ENCODE measurements around the gene TSPAN9.
A peak's percentile ranks its signal among the peaks of the same experiment; 100 is the strongest.

Gene TSPAN9

DNA sequence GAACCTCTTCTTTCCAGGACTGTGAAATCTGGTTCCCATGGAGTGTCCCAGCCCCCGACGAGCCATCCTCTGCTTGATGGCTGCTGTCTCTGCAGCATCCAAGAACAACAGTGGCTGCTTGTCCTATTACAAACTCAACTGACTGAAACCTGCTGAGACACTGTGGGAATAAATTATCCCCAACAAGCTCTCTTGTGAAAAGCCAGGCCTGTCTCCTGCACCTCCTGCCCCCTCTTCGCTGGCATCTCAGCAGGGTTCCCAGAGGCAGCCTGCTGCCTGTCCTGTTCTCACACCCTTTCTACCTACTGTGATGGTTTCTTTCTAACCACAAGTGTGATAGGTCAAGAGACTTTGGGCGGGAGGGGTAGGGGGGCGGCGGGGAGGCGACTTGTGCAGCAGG, 180.2 kb downstream of the TSPAN9 start:
- no peak for FAIRE-seq

DNA sequence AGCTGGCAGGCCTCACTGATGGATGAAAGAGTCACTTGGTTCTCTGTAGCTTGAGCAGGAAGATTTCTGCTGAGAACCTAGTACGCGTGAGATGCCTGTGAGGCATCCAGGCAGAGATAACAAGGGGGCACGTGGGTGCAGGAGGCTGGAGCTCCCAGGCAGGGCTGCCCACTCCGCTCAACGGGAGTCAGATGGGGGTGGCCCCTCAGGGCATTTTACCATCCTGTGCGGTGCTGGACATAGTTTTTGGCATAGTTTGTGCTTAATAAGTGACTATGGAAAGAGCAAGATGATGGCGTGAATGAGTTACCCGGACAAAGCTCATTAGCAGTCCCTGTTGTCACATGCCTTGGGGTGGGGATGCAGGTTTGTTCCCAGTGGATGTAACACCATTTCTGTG, 182.8 kb downstream of the TSPAN9 start:
- FAIRE-seq, result no peak

DNA sequence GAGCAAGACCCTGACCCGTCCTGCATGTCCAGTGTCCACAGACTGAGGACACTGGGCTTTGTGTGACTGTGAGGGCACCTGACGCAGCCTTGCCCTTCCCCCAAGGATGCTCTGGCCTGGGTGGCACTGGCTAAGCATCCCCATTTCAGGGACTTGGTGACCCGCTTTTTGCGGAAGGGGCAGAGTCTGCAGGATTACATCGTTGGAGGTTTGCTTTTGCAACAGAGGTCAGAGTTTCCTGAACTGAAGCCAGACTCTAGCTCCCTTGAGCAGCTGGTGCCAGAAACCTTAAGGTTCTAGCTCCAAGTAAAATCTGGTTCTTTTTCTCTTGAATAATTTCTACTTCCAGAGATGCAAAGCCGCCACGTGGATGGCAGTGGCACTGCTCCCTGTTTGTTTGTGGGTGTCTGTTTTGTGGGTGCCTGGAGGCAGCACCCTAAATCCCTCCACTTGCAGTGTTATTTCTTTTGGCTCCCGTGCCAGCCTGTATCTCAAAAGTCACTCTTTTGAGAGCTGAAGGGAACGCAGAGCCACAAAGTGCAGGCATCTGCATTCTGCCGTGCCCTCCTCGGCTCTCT, 184.7 kb downstream of the TSPAN9 start:
- FAIRE-seq, result no peak

DNA sequence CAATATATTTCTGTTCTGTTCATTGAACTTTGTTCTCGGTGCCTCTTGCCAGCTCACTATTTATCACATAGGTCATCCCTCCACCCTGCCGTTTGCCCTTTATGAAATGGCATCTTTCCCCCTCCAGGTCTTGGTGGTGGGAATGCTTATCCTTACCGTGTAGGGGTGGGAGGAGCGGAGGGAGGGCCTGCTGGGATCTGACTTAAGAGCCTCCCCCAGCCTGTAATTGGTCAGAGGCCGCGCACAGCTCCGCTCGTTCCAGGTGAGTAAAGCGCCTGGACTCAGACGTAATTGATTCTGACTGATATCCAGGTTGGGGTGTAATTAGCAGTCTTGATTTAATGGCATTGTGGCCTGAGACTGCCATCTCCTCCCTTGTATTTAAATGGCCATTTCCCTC, 185.3 kb downstream of the TSPAN9 start:
- FAIRE-seq, result no peak

DNA sequence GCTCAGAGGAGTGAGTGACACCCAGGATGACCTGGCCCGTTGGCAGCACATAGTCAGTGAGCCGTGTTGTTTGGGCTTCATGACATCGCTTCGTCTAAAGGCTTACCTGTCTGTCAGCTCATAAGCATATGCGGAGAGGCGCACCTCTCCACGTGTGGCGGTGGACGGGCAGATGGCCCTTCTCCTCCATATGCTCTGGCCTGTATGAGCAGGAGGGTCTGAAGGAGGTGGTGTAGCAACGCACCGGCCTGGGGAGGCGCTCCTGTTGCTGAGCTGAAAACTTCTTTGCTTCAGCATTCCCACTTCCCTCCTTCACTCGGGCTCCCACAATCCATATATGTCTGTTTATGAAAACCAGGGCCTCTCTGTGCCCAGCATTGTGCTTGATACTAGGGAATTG, 186.1 kb downstream of the TSPAN9 start:
- FAIRE-seq, result no peak

DNA sequence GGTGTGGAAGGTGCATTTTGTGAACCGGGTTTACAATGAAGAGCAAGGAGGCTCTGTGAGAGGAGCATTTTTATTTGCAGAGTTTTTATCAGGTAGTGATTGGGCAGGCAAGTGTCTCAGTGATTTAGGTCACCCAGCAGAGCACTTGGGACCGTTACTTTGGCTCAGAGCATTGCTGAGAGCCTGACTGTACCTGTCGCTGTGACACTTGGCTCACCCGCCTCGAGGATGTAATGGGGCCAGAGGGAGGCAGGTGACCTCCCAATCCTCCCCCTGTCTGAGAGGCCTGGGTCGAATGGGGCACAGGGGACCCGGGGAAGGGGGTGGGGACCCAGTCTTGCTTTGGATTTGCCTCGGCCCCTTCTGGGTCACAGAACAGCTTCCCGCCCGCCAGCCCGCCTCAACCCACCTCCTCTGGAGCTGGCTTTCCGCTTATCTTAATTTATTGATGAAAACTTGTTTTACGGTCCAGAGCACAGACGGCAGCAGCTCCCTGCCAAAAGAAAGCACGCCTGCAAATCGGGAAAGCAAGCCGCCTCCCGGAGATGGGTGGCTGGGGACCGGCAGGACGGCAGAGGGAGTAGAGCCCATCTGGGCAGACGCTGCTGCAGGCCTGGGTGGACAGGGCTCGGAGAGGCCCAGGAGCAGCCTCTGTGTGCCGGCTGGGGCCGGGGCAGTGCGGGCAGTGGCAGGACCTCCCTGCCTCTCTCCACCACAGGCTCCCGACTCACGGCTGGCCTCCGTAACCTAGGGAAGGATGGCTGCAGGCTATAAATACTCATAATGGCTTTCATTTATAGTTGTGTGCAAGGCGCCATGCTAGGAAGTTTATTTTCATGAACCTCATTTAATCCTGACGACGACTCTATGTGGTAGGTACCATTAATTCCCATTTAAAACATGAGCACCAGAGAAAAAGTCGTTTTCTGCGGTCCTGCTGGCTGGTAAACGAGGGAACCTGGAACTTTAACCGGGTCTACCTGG, 187.1 kb downstream of the TSPAN9 start:
- no peak for FAIRE-seq

DNA sequence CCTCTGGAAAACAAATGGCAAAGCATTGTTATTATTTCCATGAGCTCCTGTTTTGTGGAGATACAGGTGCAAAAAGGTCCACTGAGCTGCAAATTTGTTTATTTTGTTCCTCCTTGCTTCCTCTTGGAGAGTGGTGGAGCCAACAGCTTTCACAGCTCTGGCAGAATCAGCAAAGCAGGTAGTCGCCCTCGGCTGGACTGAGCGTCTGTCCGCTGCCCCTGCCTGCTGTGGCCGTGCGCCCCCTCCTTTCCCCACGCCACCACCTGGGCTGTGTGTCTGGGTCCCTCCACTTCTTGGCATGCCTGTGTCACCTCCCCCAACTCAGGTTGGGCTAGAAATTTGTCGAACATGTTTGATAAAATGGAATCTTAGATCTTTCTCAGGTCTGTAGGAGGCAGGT, 188.2 kb downstream of the TSPAN9 start:
- no peak for FAIRE-seq

DNA sequence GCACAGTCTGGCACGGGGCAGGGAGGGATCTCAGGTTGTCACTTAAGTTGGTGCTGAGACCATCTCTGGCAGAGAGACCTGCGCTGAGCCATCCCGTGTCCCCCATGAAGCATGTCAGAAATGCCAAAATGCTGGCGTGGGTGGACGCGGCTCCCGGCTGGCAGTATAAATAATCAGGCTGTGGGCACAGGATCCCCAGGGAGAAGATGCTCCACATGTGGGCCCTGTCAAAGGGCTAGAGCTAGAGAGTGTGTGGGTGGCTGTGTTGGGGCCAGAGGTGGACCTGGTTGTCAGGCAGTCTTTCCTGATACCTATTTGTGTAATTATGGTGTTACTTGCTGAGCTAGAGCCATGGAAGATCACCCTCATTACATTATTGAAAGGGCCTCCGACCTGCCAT, 189.5 kb downstream of the TSPAN9 start:
- no peak for FAIRE-seq

DNA sequence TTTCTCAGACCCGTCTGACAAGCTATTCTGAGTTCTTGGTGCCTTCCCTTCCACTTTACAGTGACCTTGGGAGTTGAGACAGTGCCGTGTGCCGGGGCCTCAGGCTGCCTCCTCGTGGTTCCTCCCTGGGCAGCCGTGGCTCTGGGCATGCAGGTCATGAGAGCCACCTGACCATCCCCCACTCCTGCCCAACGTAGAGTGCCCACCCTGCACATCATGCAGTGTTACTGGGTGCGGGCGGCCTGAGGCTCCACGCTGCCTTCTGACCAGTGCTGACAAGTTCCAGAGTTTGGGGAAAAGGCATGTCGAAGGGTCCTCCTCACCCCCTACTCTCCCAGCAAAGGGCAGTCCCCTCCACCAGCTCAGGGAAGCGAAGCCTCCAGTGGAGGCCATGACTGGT, 190.5 kb downstream of the TSPAN9 start:
- no peak for FAIRE-seq

DNA sequence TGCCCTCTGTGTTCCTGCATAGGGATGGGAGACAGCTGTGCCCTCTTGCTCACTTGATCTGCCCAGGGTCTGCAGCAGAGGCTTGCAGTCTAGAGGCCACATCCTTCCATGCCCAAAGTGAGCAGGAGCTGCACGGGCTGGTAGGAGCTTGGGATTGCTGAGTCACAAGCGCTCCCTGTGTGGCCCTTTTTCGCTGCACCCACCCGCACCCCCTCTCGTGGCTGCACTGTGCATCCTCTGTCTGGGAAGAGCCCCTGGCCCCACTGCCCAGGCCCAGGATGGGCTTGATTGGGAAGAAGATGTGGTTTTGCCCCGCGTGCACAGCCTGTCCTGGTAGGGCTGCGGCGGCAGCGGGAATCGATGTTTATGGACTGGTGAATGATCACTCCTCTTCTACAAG, 192.4 kb downstream of the TSPAN9 start:
- no peak for FAIRE-seq

DNA sequence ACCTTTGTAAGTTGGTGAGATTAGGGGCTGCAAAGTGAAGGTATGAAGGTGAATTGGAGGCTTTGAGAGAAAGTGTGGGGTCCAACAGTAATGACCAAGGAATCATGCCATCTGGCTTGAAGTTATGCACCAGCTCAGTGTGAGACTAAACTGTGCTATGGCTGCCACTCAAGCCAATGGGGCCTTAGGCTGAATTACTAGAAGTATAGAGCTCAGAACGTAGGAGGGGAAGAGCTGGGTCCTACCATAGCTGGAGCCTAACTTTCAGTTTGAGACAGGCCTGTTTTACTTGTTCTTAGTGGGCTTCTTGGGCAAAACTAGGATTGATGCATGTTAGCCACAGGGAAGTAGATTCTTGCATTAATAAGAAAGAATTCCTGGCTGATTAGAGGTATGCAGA, 194.0 kb downstream of the TSPAN9 start:
- FAIRE-seq, result no peak

DNA sequence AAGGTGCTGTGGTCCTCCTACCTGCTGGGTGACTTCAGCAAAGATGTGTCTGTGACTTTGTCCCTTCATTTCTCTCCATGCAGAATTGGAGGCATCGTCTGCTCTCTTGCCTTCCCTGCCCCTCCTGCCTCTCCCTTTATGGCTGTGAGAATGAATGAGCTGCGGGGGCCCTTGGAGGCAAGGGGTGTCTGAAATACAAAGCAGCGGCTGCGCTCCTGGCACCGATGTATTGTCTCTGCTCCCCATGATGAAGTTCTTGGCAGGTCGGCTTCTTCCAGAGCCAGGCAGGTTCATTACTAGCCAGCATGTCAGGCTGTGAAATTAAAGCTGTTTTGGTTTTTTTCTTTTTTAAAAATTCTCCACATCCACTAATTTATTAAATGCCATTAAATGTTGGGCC, 194.5 kb downstream of the TSPAN9 start:
- FAIRE-seq, result no peak

DNA sequence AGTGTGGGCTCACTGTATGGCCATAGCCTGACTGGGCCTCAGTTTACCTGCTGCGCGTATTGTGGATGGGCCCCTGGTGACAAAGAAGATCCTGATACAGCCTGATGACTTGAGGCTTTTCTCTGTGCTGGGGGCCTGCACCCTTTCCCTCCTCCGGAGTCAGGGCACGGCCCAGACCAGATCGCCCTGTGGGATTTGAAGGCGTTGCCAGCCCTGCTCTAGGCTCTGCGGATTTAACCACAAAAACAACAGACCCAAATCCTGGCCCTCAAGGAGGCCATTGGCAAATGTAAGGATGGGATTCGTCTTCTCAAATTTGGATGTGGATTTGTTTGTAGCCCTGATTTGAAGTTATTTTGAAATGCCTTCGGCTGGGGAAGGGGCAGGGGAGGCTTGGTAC, 195.8 kb downstream of the TSPAN9 start:
- no peak for FAIRE-seq

DNA sequence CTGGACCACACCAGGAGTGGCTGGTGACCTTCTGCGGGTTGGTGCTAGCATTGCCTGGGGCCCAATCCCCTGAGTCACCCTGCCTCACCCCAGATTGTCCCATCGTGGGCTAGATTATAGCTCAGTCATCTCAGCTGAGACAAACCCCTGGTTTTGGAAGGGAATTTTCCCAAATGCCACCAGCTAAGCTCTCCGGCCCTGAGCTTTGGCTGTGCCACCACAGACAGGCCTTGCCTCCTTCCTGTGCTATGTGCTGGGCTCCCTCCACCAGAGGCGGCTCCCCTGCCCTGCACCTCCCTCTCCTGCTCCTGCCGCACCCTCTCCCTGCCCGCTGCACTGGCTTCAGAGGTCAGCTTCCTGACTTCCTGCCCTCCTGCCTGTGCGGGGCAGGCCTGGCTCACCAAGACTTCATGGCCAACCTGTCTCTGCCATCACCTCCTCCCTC, 196.3 kb downstream of the TSPAN9 start:
- FAIRE-seq, result no peak

DNA sequence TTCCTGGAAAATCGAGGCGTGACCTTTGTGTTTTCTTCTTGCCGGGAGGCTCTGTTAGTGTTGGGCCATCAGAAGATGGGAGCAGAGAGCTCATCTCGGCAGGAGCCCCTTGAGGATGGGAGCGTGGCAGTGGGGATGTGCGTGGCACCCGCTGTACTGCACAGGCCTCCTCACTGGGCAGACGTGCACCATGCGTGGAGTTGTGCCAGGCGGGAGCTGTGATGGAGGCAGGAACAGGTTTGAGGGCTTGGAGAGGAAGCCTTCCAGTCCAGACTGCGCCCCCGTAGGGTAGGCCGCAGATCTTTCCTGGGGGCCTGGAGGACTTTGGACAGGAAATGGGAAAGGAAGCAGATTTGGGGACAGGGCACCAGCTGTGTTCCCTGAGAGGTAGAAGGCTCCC, 197.5 kb downstream of the TSPAN9 start:
- no peak for FAIRE-seq

DNA sequence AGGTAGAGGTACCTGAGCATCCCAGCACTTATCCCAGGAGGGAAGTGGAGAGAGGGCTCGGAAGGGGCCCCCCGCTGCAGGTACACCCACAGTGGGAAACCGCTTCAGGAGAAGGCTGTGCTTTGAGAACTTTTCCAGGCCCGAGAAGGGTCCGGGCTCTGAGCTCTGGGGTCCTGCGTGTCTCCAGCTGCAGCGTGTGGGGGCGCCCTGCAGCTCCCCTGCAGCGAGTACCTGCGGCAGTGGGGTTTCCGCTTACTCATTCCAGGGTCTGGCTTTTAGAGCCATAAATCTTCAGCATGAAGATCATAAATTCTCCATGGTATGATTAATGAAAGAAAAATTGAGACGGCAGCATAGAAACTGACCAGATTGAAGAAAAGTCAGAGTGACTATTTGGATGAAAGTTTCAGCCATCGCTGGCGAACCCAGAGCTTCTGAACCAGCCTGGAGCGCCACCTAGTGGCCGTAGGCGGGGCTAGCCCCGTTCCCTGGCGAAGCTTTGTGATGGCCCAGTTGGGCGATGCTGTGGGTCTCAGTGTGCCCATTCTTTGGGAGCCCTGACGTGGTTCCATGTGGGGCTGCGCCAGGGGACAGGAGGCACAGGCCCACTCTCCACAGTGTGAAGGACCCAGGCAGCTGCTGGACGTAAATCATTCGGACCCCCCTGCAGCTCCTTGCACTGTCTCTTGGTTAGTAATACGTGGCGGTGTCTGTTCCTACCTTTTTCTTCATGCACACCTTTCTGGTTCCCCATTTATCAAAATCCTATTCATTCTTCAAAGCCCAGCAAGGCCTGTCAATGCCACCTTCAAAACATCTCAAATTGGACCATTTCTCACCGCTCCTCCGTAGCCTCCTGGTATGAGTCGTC, 198.2 kb downstream of the TSPAN9 start:
- peak; percentile 57 for FAIRE-seq

DNA sequence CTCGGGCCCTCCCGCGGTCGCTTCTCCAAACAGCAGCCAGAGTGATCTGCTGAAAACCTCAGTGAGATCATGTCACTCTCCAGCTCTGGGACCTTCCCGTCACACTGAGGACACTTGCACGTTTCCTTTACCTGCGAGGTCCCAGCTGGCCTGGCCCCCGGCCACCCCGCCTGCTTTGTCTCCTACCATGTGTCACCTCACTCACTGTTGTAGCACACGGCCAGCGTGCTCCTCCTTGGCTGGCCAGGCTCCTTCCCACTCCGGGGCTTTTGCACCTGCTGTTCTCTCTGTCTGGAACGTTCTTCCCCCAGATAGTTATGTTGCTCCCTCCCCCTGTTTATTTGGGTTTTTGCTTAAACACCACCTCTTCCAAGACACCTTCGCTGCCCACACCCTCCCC, 199.0 kb downstream of the TSPAN9 start:
- no peak for FAIRE-seq

DNA sequence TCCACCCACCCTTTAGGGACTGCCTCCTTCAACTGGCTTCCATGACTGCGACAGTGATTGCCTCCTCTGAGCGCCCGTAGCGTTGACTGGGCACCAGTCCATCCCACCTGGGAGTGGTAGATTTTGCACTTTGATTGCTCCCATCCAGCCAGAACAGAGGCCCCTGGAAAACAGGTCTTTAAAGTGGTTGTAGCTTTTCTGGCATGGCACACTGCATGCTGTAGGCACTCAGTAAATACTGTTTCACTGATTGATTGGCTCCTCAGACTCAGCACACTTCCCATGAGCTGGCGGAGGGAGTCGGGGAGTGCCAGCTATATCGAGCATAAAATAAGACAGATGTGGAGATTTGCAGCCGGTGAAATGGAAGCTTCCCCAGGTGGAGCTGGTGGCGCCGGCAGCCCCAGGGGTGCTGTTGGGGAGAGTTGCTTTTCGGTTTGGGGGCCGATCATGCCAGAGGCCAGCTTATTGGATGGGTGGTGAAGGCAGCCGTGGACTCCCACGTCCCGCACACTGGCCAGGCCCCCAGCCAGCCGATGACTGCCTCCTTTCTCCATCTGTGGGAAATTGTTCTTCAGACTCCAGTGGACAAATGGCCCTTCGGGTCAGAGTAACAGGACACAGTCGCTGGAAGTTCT, 200.2 kb downstream of the TSPAN9 start:
- no peak for FAIRE-seq

DNA sequence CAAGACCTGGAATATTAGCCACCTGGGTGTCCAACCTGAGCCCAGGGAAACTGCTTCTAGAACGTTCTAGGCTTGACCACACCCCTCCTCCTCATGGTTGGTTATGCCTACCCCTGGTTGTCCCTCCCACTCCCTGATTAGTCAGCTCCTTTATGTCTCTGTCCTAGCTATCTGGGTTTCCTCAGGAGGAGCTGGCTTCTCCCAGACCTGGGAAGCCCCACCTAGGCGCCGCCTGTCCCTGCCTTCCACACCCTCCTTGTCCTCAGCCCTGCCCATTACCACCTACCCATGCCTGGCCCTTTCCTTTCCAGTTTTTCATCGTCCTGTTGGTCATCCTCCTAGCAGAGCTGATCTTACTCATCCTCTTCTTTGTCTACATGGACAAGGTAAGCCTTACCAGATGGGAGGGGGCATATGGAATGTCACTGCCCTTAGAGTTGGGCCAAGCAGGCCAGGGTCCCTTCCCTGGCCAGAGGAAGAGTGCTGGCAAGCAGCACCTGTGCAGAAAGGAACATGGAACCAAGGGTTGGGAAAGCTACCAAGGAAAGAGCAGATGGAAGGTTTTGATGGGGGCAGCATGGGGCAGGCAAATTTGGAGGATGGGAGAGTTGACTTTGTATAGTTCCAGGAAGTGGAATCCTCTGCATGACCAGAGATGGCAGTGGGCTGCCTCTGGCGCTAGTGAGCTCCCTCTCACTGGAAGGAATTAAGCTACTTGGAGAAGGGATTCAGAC, 201.7 kb downstream of the TSPAN9 start:
- no peak for FAIRE-seq

DNA sequence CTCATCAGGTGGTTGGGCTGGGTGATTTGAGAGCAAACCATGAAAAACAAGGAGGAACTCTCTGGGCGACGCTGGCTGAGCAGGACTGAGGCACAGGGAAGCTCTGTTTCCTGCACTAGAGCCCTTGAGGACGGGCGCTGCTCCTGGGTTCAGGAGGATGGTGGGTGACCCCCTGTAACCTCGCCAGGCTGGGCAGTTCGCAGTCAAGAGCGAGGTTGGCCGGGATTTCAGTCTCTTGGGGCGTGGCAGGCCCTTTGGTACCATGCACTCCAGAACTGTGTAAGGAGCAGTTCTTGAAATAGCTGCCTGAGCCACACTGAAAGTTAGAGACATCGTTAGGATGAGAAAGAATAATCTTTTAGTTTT, 202.2 kb downstream of the TSPAN9 start:
- no peak for FAIRE-seq

DNA sequence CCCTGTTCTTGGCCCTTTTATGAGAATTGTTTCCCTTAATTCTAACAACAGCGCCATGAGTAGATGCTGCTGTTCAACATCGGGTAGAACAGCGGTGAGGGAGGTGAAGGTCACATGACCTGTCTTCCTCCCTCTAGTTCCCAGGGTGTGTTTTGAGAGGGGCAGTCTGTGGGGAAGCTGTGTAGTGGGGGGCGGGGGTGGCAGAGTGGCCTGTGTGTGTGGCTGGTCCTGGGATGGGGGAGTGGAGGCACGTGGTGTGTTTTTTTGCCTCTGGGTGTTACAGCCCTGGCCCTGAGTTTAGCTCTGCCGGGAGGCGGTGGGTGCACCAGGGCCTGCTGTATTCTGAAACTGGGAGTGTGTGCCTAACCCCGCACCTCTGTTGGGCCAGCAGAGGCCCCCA, 202.7 kb downstream of the TSPAN9 start:
- no peak for FAIRE-seq

DNA sequence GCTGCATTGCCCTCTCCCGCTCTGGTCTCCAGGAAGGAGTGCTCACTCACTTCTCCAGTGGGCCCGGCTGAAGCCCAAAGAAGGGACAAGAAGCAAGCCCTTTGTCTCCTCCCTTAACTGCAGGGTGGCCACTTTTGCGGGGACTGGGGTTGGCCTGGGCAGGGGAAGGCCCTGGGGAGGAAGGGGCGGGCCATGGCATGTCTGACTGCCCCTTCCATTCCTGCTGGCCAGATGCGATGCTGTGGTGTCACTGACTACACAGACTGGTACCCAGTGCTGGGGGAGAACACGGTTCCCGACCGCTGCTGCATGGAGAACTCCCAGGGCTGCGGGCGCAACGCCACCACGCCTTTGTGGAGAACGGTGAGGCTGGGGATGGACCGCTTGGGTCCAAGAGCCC, 203.8 kb downstream of the TSPAN9 start:
- no peak for FAIRE-seq

All from A204.1 (cell line).